ENCODE measurements around the gene C16orf90. TPM values are rescaled to one million over a fixed set of nuclear protein-coding genes. Genes with fewer than 3 reads are reported as not detected.
"Not testable (repeated sequence)": the region's sequence is repeated elsewhere in the genome, so short reads cannot be mapped to it uniquely, and the experiment has no call there.

Gene C16orf90
- total RNA-seq, 1 donor from 2014 or later = not detected

DNA sequence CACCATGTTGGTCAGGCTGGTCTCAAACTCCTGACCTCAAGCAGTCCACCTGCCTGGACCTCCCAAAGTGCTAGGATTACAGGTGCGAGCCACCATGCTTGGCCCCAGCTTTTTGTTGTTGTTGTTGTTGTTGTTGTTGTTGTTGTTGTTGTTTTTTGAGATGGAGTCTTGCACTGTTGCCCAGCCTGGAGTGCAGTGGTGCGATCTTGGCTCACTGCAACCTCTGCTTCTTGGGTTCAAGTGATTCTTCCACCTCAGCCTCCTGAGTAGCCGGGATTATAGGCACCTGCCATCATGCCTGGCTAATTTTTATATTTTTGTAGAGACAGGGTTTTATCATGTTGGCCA, 21.7 kb downstream of the C16orf90 start:
- intact Hi-C loops (cut with DNase I); DNase-seq (ENCODE audit: missing footprints); ATAC-seq: not testable (repeated sequence)

DNA sequence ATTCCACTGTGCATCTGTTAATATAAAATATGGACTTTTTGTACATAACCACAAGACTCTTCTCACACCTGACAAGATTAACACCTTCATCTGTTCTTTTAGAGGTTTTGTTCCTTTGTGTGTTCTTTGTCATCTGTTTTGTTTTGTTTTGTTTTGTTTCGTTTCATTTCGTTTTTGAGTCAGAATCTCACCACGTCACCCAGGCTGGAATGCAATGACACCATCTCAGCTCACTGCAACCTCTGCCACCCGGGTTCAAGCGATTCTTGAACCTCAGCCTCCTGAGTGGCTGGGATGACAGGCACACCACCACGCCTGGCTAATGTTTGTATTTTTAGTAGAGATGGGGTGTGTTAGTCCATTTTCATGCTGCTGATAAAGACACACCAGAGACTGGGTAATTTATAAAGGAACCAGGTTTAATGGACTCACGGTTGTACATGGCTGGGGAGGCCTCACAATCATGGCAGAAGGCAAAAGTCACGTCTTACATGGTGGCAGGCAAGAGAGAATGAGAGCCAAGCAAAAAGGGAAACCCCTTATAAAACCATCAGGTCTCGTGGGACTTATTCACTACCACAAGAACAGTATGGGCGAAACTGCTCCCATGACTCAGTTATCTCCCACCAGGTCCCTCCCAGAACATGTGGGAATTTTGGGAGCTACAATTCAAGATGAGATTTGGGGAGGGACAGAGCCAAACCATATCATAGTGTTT, 22.3 kb downstream of the C16orf90 start:
- DNase-seq (ENCODE audit: missing footprints) (no peak), ATAC-seq (no peak)
- intact Hi-C loops (cut with DNase I) = no loop called here

DNA sequence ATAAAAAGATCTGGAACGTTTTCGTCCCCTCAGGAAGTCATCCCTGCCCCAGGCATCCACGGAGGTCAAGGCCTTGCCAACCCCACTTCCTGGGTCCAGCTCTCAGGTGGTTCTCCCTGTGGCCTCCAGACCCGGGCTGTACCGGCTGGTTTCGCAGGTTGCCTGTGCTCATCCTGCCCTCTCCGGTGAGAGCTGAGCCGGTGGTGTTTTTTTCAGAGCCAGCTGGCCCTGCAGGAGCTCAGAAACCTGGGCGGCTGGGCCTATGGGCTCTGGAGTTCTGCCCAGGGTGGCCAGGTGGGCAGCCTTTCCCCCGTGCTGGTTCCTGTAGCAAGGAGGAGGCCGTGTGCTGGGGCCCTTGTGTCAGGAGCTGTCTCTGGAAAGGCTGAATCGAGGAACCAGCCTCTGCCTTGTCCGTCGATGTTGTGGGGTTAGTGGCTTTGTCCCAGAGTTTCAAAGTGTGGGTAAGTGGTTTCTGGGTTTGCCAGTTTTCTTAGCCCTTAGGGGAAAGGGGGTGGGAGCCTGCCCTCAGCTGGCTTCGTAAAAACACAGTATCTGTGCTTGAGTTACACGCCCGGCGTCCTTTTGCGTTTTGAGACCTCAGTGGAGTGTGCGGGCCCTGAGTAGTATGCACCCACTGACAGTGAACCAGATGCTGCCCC, 23.6 kb downstream of the C16orf90 start:
- intact Hi-C loops (cut with DNase I) = no loop called here
- ATAC-seq (no peak), DNase-seq (ENCODE audit: missing footprints) (no peak)

GRCh38 chr16:3470723-3471122, 24.6 kb downstream of the C16orf90 start:
- ATAC-seq = no peak
- intact Hi-C loops (cut with DNase I) = no loop called here

GRCh38 chr16:3469736-3470135, 25.6 kb downstream of the C16orf90 start:
- ATAC-seq (no peak), DNase-seq (ENCODE audit: missing footprints) (no peak)
- intact Hi-C loops (cut with DNase I) = no loop called here

More at GRCh38 chr16:3470723-3471122, 24.6 kb downstream of the C16orf90 start:
- no peak for DNase-seq (ENCODE audit: missing footprints)

- ATAC-seq (no peak), DNase-seq (ENCODE audit: missing footprints) (no peak)
- intact Hi-C loops (cut with DNase I) = no loop called here
Observed at GRCh38 chr16:3468501-3468900, 26.8 kb downstream of the C16orf90 start.

GRCh38 chr16:3467921-3468320, 27.4 kb downstream of the C16orf90 start:
- DNase-seq (ENCODE audit: missing footprints) (no peak), ATAC-seq (no peak)
- intact Hi-C loops (cut with DNase I) = no loop called here

DNA sequence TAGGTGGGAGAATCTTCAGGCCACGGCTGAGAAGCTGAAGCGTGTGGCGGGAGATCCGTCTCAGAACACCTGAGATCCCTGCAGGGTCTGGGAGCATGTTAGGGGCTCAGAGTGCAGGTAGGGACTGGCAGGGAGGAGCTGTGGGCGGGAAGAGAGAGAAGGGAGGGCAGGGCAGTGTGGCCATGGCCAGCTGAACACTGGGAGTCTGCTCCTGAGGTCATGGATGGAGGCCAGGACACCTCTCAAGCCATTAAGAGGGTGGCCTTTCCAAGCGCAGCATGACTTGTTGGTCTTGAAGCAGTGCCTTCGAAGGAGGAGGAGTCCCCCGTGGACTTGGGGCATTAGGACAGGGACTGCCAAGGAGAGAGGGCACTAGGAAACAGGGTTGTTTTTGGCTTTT, 28.1 kb downstream of the C16orf90 start:
- DNase-seq (ENCODE audit: missing footprints) (no peak), ATAC-seq (peak; percentile 51)

GRCh38 chr16:3465911-3466584, 29.2 kb downstream of the C16orf90 start:
- peak; percentile 14 for ATAC-seq

More for the DNA sequence above, 28.1 kb downstream of the C16orf90 start:
- intact Hi-C loops (cut with DNase I) = no loop called here

DNA sequence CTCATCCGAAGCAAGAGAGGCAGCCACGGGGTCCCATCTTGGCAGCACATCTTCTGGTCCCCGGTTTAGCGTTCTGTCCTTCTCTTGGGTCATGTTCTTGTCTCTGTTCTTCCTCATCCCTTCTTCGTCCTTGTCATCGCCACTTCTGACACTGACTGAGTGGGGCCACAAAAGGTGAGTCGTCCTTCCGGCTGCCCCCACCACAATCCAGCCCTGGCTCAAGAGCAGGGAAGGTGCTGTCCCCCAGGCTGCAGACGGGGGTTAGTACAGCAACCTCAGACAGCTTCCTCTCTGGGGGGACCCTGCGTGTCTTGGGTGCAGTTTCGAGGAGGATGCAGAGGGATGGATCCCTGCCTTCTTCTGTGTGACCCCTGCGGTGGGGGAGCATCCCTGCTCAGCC, 30.0 kb downstream of the C16orf90 start:
- no peak for ATAC-seq
- intact Hi-C loops (cut with DNase I) = no loop called here
- DNase-seq (ENCODE audit: missing footprints) = no peak

More at GRCh38 chr16:3465911-3466584, 29.2 kb downstream of the C16orf90 start:
- no peak for DNase-seq (ENCODE audit: missing footprints)
- intact Hi-C loops (cut with DNase I) = no loop called here

GRCh38 chr16:3461151-3461550, 34.1 kb downstream of the C16orf90 start:
- intact Hi-C loops (cut with DNase I) = no loop called here
- DNase-seq (ENCODE audit: missing footprints) (no peak), ATAC-seq (no peak)

DNA sequence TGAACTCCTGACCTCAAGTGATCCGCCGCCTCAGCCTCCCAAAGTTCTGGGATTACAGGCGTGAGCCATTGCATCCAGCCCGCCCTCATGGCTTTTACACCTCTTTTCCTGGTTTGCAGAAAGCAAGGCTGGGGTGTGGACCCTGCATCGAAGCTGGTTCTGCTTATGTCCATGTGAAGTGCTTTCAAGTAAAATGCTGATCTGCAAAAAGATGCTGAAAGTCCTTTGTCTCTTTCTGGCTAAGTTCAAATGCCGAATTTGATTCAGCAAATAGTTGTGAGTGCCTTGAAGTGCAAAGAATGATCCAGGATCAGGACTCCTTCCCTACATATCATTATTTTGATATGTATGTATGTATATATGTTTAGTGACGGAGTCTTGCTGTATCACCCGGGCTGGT, 34.7 kb downstream of the C16orf90 start:
- no peak for DNase-seq (ENCODE audit: missing footprints)
- intact Hi-C loops (cut with DNase I) = loop anchor here (1.0 kb wide), 1 partner anchor 41 kb away; the partner anchor contains the start of gene CLUAP1

GRCh38 chr16:3460121-3460520, 35.2 kb downstream of the C16orf90 start:
- DNase-seq (ENCODE audit: missing footprints) (no peak), ATAC-seq (no peak)
- intact Hi-C loops (cut with DNase I) = loop anchor here (1.0 kb wide), 1 partner anchor 41 kb away; the partner anchor contains the start of gene CLUAP1

More for the DNA sequence above, 34.7 kb downstream of the C16orf90 start:
- no peak for ATAC-seq

GRCh38 chr16:3459401-3460090, 35.7 kb downstream of the C16orf90 start:
- ATAC-seq (no peak), DNase-seq (ENCODE audit: missing footprints) (no peak)
- intact Hi-C loops (cut with DNase I) = loop anchor here (1.0 to 5.0 kb wide), 4 partner anchors 42 to 177 kb away; partner anchors contain the start of genes CLUAP1, TIGD7, ZNF174 and ZNF263

DNA sequence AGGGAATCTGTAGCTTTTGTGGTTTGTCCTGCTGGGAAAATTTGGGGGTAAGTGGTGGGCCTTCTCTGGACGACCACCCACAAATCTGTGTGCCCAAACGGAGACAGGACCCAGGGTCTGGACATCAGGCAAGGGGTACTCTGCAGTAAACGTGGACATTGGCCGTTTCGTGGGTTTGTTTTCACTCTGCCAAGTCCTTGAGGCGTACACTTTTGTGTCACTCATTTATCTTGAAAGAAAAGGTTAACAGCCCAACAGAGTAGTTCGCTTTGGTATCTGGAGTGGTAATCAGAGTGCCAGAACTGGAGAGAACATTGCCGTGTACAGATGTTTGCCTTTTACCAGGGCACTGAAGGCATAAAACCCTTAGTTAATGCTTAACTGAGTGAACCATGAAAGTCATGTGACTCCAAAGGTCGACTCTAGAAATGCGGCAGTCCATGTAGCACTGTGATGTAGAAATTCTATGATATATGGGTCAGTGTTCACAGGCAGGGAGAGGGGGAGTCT, 36.4 kb downstream of the C16orf90 start:
- no peak for DNase-seq (ENCODE audit: missing footprints)
- no peak for ATAC-seq
- intact Hi-C loops (cut with DNase I) = loop anchor here (2.0 to 5.0 kb wide), 3 partner anchors 58 to 177 kb away; partner anchors contain the start of genes TIGD7, ZNF174, ZNF263 and ZNF75A

DNA sequence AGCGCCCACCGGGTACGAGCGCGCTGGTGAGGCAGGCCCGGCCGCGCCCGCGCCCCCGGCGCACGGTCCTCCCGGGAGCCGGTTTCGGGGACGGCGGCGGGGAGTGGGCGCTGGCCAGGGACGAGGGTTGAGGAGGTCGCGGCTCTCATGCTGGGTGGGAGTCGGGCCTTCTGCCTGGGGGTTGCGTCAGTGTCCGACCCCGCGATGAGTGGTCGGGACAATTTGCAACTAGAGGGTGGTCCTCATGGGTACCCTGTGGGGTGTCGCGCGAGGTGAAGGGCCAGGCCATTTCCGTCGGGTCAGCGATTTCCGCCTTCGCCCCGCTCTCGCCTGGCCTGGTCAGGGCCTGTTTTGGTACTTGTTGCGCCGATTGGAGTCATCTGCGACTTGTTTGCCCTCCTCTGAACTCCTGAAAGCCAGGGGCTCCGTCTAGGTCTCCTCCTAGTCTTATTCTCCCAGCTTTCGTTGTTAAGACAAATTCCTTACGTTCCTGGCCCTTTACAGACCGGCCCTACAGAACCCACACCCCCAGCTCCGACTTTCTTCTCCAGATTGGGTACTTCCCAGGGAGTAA, 36.9 kb downstream of the C16orf90 start:
- DNase-seq (ENCODE audit: missing footprints) (no peak), ATAC-seq (no peak)
- intact Hi-C loops (cut with DNase I) = loop anchor here (2.0 to 5.0 kb wide), 3 partner anchors 58 to 176 kb away; partner anchors contain the start of genes TIGD7, ZNF174, ZNF263 and ZNF75A

GRCh38 chr16:3457434-3458252, 37.6 kb downstream of the C16orf90 start:
- ATAC-seq (peak; percentile 92), DNase-seq (ENCODE audit: missing footprints) (peak; percentile 96)
- intact Hi-C loops (cut with DNase I) = loop anchor here (2.0 to 5.0 kb wide), 3 partner anchors 57 to 175 kb away; partner anchors contain the start of genes TIGD7, ZNF174, ZNF263 and ZNF75A

Measured in Right ventricle myocardium inferior (tissue), 1 donor.